Stomach (tissue), 4 donors: ENCODE data around the gene MCOLN1.

Source experiments
- EP300 ChIP-seq: sonication (generic); formaldehyde crosslinking; IDR thresholded peaks from one replicate; pipeline ENCODE4 v1.6.1; 2017; ENCODE audit warnings: antibody characterized with exemption
- POLR2A ChIP-seq, 4 donors: fragments of 450-650 bp; IDR thresholded peaks; one replicate each; pipeline ENCODE4 v1.6.1; 2016; ENCODE audit warnings: antibody characterized with exemption in 4 of 4, control low read depth in 2 of 4, mild to moderate bottlenecking in 1 of 4, moderate library complexity in 1 of 4
- POLR2AphosphoS5 ChIP-seq, 3 donors: sonication (generic); formaldehyde crosslinking; IDR thresholded peaks; one replicate each; pipeline ENCODE4 v1.6.1; 2016; ENCODE audit warnings: antibody characterized with exemption in 3 of 3
- TF ChIP-seq, protein P1 (sequence below), 7 experiments: fragments of 450-650 bp in 4 of 7; fragments of 200-600 bp in 3 of 7; sonication (generic) in 3 of 7; IDR thresholded peaks; one replicate each; pipeline ENCODE4 v1.5.1; 2016 to 2019; ENCODE audit warnings: antibody characterized with exemption in 7 of 7, control low read depth in 2 of 7, mild to moderate bottlenecking in 1 of 7

DNA sequence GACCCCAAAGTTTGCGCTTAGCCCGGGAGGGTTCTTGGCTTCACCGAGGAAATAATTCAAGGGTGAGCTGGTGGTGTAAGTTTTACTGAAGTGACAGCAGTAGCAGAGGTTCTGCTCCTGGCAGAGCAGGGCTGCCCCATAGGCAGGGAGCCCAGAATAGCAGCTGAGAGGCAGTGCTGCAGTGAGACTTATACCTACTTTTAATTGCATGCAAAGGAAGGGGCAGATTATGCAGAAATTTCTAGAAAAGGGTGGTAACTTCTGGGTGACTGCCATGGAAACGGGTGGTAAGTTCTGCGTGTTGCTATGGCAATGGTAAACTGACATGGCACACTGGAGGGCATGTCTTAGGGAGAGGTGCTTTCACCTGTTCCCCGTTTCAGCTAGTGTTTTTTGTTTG lies 55.7 kb downstream of the MCOLN1 start:
- TF ChIP-seq, protein P1, sequence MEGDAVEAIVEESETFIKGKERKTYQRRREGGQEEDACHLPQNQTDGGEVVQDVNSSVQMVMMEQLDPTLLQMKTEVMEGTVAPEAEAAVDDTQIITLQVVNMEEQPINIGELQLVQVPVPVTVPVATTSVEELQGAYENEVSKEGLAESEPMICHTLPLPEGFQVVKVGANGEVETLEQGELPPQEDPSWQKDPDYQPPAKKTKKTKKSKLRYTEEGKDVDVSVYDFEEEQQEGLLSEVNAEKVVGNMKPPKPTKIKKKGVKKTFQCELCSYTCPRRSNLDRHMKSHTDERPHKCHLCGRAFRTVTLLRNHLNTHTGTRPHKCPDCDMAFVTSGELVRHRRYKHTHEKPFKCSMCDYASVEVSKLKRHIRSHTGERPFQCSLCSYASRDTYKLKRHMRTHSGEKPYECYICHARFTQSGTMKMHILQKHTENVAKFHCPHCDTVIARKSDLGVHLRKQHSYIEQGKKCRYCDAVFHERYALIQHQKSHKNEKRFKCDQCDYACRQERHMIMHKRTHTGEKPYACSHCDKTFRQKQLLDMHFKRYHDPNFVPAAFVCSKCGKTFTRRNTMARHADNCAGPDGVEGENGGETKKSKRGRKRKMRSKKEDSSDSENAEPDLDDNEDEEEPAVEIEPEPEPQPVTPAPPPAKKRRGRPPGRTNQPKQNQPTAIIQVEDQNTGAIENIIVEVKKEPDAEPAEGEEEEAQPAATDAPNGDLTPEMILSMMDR (IDR thresholded peaks at IDR 0.05) = no peak
- no peak for TF ChIP-seq POLR2AphosphoS5 (IDR thresholded peaks at IDR 0.05)
- no peak for TF ChIP-seq POLR2A (IDR thresholded peaks at IDR 0.05)
- TF ChIP-seq EP300 = no peak
